NK-92 (cell line): Measurements from ENCODE around the gene DCTN5.
"Not testable (repeated sequence)": the region's sequence is repeated elsewhere in the genome, so short reads cannot be mapped to it uniquely, and the experiment has no call there.

Source experiments
- DNase-seq: peaks from one replicate; lab custom pipeline; 2025; ENCODE audit not compliant: unreplicated experiment; lab: John Stamatoyannopoulos, UW

DCTN5 gene

DNA sequence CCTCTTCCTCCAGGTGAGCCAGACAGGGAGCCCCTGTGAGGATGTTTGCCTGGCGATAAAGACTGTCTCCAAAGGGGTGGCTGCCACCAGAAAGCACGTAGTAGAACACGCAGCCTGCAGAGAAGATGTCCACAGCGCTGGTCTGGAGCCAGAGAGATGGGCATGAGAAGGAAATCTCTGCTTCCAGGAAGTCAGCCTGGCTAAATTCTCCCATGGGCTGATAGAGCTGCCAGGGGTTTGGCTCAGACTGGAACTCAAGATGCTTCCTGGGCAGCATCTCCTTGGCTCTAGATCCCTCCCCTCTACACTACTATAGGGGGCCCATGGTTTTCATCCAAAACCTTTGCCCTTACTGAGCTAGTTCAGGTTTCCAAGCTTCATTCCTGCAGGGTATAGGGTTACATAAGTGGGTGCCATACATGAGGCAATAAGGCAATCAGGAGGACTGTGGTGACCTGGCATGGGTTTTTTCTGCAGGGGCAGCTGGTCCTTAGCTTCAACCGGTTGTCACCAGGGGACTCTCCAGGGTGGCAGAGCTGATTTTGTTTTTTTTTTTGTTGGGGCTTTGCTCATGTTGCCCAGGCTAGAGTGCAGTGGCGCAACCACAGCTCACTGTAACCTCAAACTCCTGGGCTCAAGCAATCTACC, 51.0 kb downstream of the DCTN5 start:
- no peak for DNase-seq

DNA sequence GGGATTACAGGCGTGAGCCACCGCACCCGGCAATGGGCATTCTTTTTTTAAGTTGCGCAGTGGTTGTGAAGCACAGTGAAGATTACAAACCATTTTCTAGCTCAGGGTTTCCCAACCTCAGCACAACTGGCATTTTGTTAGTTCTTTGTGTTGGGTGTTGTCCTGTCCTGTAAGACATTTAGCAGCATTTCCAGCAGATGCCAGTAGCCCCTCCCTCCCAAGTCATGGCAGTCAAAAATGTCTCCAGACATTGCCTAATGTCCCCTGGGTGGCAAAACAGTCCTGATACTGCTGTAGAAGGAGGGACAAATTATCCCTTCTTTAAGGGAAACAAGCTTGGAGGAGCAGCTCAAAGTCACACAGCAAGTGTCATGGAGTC, 53.0 kb downstream of the DCTN5 start:
- DNase-seq, result no peak

DNA sequence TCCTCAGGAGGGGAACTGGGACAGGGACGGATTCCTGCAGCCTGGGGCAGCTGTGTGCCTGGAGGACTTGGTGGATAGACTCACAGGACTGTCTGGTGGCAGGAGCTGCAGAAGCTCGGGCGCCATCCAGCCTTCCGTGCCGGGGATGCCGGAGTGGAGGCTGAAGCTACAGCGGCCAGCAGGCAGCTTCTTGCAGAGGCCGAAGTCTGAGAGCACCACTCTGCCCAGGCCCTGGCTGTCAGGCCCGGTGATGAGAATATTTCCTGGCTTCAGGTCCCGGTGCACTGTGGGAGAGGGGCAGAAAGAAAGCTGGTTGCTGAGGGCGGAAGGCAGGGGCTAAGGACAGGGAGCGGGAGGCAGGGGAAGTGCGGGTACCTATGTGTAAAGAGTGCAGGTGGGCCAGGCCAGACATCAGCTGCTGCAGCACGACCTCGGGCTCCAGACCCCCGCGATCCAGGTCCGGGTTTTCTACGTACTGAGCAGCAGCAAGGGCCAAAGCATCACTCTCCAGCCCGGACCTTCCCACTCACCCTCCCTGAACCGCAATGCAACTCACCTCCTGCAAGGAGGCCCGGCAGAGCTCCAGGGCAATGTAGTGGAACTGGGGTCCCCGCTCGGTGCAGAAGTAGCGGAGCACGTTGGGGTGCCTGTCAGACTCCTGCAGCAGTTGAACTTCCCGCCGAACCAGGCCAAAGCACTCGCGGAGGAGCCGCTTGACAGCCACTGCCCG, 53.5 kb downstream of the DCTN5 start:
- no peak for DNase-seq

GRCh38 chr16:23695756-23696155, 54.5 kb downstream of the DCTN5 start:
- no peak for DNase-seq

DNA sequence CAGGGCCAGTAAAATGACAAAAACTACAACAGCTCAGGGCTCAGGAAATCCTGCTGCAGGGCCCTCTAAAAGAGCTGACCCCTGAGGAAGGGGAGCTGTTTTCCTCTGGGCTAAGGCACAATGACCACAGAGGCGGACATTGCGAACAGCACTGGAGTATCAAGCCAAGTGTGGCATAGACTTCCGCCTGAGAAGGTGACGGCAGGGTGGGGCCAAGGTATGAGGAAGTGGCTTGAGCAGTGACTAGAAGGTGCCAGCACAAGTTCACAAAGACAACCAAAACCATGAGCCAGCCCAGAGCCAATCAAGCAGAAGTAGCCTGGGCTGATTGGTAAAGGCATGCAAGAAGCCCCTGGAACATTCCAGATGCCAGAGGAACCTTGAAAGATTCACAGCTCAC, 57.8 kb downstream of the DCTN5 start:
- DNase-seq, result no peak

DNA sequence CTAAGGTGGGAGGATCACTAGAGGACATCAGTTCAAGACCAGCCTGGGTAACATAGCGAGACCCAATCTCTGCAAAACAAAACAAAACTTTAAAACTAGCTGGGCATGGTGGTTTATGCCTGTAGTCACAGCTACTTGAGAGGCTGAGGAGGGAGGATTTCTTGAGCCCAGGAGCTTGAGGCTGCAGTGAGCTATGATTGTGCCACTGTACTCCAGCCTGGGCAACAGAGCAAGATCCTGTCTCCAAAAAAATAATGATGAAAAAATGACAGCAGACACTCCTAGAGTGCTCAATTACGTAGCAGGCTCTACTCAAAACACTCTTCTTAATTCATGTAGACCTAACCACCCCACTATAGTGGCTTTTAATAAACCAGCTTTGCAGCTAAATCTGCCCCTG, 58.8 kb downstream of the DCTN5 start:
- DNase-seq, result no peak

GRCh38 chr16:23700509-23700908, 59.2 kb downstream of the DCTN5 start:
- no peak for DNase-seq

DNA sequence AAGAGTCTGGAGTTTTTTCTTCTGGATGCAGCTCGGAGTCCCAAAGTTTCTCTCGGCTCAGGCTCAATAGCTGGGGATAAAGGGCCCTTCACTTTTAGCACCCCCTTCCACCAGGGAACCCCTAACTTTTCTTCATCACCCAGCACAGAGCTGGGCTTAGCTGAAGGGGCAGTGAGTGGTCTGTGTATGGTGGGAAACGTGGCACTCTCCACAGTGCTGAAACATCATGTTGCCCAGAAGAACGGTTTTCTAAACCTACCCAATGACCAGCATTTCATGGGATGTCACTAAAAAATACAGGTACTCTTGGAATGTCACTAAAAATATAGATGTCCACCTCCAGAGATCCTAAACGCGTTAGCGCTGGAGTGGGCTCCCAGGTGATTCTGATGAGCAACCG, 59.8 kb downstream of the DCTN5 start:
- DNase-seq, result no peak

GRCh38 chr16:23702951-23703350, 61.7 kb downstream of the DCTN5 start:
- no peak for DNase-seq

DNA sequence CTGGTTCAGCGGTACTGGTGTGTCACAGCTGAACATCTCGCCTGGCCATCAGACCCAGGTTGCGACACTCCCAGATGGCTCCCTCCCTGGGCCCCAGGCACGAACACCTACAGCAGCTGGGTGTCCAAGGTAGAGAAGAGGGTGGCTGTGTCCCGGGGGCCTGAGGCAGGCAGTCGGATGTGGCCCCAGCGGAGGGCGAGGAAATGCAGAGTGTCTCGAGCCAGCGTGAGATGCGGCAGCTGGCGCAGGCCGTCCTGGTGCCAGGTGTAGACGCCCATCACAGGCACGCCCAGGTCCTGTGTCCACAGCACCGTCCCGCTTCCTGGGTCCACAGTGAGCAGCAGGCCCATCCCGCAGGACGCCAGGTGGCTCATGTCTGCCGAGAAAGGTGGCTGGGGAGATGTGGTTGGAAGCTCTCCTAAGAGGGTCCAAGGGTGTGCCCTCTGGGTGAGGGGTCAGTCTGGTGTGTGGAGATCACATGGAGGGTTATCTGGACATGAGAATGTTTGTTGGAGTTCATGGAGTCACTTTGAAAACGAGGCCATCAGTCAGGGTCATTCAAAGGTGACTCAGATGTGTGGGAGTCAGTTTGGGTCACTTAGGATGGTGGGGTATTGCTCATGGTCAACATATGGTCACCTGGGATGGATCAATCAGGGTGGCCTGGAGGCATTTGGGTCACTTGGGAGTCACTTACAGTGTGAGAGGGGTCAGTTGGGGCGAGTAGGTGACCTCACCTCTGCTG, 63.7 kb downstream of the DCTN5 start:
- DNase-seq, result no peak

GRCh38 chr16:23705517-23705902, 64.2 kb downstream of the DCTN5 start:
- no peak for DNase-seq

DNA sequence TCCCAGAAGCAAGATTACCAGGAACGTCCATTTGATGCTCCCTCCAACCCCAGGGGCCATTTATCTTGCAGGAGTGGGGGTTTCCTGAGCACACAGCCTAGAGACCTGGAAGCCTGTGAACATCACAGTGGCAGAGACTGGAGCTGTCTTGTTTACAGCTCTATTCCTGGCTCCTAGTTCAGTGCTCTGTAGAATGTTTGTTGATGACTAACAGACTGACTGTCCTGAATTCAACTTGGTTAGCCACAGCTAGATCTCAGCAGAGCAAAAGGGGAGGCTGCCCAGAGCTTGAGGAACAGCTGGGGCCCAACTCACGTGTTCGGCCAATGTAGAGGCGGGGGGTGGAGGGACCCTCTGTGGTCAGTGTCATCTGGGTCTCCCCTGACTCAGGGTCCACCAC, 65.2 kb downstream of the DCTN5 start:
- DNase-seq, result no peak

DNA sequence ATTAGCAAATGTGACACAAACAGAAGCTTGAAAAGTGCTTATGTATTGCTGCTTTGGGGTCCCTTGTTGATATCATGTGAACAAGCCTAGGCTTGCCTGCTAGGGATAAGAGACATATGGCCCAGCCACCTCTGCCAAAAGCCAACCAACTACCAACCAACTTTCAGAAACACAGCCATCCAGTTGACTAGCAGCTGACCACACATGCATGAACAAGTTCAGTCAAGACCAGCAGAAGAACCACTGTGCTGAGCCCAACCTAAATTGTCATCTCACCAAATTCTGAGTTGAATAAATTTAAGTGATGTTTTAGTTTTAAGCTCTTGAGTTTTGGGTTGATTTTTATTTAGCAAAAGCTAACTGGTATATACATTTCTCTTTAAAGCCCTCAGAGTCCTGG, 68.3 kb downstream of the DCTN5 start:
- DNase-seq, result no peak

GRCh38 chr16:23710008-23710407, 68.7 kb downstream of the DCTN5 start:
- no peak for DNase-seq

- DNase-seq, result no peak
Measured at GRCh38 chr16:23710504-23710903, 69.2 kb downstream of the DCTN5 start.

DNA sequence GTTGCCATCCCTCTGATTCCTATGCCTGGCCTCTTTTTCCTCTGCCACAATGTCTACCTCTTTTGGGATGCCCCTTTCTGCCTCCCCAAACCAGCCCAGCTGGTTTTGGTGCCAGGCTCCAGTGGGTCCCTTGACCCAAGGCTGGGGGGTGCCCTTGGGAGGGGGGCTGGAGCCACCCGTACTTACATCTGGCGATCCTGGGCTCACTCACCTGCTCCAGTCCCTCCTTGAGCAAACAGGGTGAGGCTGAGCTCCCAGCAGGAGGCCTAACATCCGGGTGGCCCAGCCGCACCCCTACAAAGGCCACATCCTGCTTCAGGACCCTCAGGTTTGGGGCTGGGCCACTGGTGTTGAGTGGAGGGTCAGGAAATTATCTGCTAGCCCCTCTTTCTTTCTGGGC, 70.5 kb downstream of the DCTN5 start:
- no peak for DNase-seq

GRCh38 chr16:23712976-23713375, 71.7 kb downstream of the DCTN5 start, which contains the start of gene ERN2:
TSS of gene ERN2 (minus strand) at chr16:23713222. CDS start at chr16:23713187, 35 bp downstream.
- DNase-seq, result no peak

GRCh38 chr16:23716484-23716883, 75.2 kb downstream of the DCTN5 start:
- DNase-seq, result no peak

DNA sequence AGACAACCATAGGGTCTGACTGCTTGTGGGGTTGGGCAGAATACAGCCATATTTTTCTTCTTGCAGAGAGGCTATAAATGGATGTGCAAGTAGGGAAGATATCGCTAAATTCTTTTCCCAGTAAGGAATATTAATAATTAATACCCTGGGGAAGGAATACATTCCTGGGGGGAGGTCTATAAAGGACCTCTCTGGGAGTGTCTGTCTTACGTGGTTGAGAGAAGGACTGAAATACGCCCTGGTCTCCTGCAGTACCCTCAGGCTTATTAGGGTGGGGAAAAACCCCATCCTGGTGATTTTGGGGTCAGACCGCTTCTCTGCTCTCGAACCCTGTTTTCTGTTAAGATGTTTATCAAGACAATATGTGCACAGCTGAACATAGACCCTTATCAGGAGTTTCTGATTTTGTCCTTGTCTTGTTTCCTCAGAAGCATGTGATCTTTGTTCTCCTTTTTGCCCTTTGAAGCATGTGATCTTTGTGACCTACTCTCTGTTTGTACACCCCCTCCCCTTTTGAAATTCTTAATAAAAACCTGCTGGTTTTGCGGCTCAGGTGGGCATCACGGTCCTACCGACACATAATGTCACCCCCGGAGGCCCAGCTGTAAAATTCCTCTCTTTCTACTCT, 81.5 kb downstream of the DCTN5 start:
- not testable (repeated sequence) for DNase-seq

- DNase-seq, result no peak
Measured at GRCh38 chr16:23724096-23724784, 83.0 kb downstream of the DCTN5 start.

- DNase-seq, result no peak
Measured at GRCh38 chr16:23724785-23725131, 83.5 kb downstream of the DCTN5 start.
